Measurements from ENCODE around the gene NFX1.

DNA sequence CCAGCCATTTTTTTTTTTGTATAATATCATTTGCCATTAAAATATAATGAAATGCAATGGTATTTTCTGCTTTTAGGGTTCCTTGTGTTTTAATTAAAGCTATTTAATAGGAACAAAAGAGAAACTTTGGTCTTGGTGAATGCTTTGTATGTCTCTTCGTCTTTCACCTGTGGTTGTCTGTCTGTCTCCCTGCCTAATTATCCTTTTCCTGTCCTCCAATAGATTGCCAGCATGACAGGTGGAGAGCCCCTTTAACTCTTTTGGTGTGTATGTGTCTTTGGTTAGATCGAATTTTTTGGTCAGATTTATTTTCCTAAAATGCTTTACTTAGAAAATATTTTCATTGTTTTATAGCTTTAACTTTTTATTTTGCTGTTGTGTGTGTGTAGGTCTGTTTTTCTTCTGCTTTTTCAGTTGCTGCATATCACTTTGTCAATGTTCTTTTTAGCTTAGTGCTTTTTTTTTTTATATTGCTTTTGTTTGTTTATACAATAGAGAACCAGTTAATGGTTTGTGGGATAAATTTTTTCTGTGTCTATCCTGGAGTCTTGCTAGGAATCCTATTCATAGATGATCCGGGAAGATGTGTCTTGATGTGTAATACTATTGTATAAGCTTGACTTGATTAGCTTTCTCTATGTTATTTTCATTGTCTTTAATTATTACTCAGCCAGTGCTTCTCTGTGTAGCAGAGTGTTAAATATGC lies 16.9 kb upstream of the NFX1 start:
- TF ChIP-seq, protein P1, sequence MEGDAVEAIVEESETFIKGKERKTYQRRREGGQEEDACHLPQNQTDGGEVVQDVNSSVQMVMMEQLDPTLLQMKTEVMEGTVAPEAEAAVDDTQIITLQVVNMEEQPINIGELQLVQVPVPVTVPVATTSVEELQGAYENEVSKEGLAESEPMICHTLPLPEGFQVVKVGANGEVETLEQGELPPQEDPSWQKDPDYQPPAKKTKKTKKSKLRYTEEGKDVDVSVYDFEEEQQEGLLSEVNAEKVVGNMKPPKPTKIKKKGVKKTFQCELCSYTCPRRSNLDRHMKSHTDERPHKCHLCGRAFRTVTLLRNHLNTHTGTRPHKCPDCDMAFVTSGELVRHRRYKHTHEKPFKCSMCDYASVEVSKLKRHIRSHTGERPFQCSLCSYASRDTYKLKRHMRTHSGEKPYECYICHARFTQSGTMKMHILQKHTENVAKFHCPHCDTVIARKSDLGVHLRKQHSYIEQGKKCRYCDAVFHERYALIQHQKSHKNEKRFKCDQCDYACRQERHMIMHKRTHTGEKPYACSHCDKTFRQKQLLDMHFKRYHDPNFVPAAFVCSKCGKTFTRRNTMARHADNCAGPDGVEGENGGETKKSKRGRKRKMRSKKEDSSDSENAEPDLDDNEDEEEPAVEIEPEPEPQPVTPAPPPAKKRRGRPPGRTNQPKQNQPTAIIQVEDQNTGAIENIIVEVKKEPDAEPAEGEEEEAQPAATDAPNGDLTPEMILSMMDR (IDR thresholded peaks at IDR 0.05; ENCODE audit: insufficient read depth, low read depth, low read length), result no peak
- no peak for TF ChIP-seq EZH2 (IDR thresholded peaks at IDR 0.05; ENCODE audit: insufficient read depth, low read length)
